ENCODE measurements around the gene KRT3.
"Not testable (repeated sequence)": the region's sequence is repeated elsewhere in the genome, so short reads cannot be mapped to it uniquely, and the experiment has no call there.

KRT3 gene

DNA sequence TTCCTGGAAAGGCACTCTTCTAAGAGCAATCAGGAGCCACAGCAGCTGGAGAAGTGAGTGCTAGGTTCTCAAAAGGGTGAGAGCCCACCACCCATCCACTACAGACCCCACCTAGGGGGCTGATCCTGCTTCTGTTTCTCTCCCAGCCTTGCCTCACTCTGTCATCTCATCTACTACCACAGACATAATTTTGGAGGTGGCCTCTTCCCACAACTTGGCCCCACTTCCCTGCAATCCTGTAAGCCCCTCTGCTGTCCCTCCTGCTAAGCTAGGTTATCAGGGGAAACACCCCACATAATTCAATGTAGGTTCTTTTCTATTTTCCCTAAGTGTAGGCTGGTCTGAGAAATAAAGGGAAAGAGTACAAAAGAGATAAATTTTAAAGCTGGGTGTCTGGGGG is 35.3 kb downstream of the KRT3 start:
- no peak for DNase-seq (ENCODE audit: low spot score)

DNA sequence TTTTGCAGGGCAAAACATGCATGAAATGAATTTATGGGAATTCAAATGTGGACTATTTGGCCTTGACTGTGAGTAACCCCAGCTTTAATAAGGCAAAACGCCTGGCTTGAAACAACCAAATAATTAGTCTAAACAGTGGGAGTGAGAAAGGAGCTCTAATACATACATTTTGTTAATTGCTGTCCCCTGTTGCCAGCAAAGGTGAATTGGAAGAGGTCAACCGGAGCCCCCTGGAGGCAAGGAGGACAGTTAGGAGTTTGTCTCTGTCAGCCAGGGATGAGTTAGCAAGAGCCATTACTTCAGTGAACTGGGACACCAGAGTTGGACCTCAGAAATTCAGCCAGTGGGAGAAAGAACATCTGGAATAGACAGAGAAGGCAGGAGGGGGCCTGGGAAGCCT is 36.2 kb downstream of the KRT3 start:
- DNase-seq (ENCODE audit: low spot score): no peak

DNA sequence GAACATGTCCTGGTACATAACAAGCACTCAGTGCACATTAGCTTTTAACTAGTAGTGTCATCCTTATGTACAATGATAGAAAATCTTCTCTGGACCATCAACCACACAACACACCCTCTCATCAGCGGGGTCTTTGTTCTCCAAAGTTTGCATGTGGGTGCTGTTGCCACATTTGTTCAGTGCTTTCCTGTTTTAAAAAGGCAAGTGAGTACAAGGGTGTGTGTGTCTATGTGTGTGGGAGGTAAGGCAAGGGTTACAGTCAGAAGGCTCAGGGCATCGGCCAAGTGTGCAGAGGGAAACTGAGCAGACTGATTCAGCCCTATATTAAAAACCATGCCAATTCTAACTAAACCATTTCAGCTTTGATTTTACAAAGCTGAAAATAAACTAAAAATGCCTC is 36.7 kb downstream of the KRT3 start:
- DNase-seq (ENCODE audit: low spot score): no peak

DNA sequence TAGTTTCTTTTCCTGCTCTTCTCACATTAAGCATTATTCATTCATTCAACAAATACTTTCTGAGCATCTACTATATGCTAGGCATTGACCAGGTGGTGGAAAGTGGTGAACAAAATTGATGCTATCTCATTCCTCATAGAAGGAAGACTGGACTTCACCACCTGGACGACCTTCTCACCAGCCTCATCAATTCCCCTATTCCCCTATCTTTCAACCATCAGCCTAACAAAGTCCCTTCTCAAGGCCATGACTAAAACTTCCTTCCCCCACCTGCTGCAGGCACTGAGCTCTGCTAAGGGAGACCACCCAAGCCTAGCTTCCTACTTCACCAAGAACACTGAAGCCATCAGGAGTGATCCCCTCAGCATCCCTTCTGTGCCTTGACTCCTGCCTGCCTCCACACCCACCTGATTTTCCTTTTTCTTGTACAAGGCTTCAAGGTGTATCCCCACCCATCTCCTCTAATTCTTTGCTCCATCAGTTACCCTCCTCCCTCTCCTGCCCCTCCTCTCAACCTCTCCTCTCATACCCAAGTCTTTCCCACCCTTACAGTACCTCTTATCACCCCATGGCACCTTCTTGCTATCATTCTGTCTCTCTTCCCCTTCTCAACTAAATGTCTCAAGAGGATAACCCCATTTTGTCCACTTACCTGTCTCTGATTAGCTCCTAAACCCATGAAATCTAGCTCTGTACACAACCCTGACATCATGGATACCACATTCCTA is 38.3 kb downstream of the KRT3 start:
- no peak for DNase-seq (ENCODE audit: low spot score)

DNA sequence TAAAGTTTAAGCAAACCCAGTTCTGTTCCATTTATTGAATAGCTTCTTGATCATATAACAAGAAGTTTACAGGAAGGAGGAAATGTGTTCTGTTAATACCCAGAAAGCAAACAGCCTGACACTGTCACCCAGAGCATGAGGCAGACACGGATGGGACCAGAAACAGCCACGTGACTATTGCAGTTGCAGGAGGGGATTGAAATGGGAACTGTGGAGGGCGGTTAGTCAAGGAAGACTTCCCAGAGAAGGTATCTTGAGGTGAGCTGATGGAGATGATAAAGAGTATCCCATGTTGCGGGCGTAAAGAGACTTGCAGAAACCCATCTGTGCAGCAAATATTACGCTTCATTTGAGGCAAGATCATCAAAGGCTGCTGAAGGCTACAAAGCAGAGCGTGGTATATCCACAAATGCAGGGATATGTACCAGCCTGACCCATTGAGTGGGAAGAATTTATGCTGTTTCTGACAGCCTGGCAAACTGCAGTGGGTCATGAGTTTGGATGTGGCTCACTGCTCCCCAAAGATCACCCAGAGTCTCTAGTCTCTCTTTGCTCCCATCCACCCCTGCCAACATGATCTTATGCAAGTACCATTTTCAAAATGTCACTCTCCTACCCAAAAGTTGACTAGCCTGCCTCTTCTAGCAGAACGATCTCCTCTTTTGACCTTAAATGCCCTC is 39.5 kb downstream of the KRT3 start:
- no peak for DNase-seq (ENCODE audit: low spot score)

DNA sequence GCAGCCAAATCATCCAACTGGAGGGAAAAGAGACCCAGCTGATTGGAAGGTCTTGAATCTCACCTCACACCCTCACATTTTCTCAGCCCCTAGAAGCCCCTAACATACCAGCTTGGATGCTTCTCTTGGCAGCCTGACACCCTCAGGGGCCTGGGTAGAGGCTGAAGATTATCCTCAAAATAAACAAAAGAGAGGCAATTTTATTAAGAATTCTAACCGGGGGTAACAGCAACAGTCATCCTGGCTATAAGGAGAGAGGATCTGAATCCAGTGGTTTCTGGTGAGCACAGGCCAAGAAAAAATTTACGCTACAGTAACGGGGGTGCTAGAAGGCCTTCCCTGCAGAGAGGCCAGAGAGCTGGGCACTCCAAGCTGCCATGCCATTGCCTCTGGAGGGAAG is 40.4 kb downstream of the KRT3 start:
- no peak for DNase-seq (ENCODE audit: low spot score)

DNA sequence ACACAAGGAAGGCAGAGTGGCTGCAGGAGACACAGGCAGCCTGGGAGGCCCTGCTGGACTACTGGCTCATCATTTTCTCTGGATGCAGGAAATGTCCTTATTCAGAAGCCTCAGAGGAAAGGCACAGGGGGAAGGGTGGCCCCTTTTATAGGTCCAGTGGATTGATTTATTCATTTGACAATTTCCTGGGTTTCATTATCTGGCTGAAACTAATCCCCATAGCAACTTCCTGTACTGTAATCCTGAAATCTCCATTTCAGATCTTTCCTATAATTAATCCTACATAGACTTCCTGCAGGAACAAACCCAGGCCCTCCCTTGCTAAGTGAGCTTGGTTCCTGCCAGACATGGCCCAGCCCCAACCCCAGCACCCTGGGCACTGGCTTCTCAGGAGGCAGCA is 41.8 kb downstream of the KRT3 start:
- DNase-seq (ENCODE audit: low spot score): no peak

DNA sequence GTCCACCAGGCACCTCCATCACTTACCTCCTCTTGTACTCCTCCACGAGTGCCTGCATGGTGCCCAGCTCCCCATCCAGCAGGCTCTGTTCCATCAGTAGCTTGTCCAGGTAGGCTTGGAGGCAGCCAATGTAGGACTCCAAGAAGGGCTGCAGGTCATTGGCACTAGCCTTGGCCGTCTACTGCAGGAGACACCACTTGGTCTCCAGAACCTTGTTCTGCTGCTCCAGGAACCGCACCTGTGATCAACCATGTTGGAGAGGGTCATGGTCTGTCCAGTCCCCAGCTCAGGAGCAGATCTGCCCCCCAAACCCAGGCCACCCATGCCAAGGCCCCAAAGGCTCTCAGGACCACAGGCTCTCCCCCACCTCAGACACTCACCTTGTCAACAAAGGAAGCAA is 42.6 kb downstream of the KRT3 start:
- DNase-seq (ENCODE audit: low spot score): no peak

DNA sequence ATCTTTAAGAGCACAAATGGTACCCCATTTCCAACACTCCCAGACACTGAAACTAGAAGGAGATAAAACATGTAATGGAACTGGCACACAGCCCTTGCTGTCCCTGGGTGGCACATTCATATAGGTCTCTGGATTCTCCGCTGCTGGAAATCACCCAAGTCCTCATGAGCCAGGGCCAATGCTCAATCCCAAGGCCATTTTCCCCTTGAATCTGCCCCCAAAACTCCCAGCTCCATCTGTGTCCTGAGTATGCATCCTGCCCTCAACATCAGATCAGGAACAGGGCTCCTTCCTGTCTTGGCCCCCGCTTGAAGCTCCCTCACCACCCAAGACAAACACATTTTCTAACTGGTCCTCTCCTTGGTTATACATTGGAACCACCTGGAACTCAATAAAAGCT is 43.4 kb downstream of the KRT3 start:
- DNase-seq (ENCODE audit: low spot score): no peak

DNA sequence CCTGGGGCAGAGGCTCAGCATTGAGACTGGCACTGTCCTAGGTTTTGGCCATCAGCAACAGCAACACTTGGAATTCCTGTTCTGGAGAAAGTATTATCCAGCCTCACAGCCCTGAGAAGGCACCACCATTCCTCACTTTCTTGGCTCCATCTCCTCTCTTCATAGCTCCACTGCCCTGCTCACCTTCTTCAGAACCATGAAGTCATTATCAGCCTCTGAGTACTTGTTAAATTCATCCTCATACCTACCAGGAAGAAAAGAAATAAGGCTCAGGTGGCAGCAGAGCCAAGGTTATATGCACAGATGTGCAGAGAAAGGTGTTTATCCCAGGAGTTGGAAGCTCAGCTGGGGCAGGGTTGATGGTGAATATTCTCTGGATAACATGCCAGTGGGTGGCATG is 44.1 kb downstream of the KRT3 start:
- DNase-seq (ENCODE audit: low spot score): no peak

DNA sequence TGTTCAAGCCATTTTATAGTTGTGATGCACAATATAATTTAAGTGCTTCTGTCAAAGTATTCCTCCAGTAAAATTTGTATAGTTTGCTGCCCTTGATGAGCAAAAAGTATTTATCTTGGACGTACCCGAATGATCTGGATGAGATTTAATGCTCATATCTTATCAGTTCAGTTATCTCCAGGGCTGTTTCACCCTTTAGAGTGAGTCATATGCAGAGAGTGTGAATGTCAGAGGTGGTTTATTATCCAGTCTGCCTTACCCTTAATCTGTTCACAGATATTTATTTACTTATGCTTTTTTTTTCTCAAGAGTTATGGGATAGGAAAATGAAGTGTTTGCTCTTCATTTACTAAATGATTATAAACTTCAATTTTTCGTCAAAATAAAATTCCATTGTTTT is 45.4 kb downstream of the KRT3 start:
- not testable (repeated sequence) for DNase-seq (ENCODE audit: low spot score)

DNA sequence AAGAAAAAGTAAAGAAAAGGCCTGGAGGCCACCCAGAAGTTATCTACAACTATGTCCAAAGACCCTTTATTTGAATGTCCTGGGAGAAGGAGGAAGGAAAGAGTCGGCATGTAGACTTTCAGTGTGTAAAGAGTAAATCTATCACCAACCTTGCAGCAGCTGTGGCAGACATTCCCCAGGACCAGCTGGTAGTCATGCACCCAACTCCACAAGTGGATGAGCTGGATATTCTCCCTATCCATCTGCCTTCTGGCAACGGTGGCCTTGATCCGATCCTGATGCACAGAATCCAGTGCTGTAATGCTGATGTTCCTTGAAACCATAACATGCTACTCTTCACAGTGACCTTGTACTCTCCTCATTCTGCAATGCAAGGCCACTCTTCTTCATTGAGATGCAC is 46.1 kb downstream of the KRT3 start:
- no peak for DNase-seq (ENCODE audit: low spot score)

DNA sequence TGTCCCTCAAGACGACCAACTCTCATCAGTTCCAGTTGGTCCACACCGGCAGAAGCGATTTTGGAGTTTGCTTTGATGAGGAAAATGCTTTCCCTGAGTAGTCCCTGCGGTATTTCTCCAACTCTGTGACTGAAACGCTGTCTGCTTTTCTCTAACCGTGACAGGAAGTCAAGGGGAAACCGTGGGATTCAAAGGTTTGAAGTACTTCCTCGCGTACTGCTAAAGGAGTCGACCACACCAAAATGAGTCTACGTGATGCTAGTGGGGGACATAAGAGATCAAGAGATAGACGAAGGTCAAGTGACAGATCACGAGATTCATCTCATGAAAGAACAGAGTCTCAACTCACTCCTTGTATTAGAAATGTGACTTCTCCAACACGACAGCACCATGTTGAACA is 47.3 kb downstream of the KRT3 start:
- DNase-seq (ENCODE audit: low spot score): no peak

DNA sequence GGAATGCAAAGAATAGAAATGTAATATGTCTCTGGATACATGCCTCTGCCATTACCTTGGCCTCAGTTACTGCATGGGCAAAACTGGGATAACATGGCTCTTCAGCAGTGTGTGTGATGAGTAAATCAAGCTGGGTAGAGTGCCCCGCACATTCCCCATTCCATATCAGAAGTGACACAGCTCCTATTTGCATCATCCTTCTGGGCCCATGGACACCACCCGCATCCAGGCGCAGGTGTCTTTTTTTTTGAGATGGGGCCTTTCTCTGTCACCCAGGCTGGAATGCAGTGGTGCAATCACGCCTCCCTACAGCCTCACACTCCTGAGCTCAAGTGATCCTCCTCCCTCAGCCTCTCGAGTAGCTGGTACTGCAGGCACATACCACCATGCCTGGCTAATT is 50.4 kb downstream of the KRT3 start:
- no peak for DNase-seq (ENCODE audit: low spot score)

DNA sequence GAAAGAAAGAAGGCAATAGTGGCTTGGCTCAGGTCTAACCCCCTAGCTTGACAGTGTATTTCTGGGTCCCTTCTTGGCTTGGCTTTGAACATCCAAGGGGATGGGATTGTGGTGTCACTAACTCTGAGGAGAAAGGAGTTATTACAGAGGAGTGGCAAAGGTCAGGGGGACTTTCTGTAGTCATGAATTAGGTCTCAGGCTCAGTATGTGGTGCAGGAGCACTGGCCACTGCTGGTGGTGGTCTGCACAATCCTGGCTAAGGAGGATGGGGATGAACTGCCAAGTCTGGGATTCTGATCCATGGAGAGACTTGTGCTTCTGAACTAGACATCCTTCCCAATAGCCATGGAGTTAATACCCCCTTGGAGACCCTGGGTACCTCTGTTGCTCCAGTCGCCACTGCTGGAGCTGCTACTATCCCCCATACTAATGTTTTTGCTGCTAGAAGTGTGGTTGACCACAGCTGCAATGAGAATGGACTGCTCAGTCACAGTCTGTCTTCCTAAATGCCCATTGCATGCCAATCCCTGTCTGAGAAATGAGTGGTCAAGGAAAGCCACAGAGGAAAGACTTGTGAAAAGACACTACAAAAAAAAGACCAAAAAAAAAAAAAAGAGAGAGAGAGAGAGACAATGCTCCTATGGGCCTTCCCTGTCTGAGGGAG is 51.3 kb downstream of the KRT3 start:
- DNase-seq (ENCODE audit: low spot score): no peak

DNA sequence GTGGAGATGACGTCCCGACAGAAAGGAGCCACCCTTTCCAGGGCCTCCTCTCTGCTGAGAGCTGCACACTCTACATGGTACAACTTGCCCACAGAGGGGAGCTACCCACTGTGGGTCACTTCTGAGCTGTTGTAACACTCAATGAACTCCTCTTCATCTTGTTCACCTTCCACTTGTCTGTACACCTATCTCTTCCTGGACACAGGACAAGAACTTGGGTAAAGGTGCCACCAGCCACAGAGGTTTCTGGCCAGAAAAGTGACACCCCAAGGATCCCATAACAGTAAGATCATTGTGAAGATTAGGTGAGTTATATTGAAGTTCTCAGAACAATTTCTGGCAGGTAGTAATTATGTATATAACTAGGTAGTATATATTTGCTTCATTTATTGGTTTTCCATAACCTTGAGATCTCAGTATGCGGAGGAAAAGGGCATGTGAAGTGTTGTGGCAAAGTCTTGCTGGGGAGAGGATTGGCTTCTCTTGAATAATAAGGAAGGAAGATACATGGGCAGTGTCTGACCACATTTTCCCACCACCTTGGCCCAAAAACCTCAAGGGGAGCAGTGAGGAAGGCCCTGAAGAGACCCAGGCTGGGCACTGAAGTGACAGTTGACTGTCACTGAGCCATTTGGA is 53.0 kb downstream of the KRT3 start:
- no peak for DNase-seq (ENCODE audit: low spot score)

DNA sequence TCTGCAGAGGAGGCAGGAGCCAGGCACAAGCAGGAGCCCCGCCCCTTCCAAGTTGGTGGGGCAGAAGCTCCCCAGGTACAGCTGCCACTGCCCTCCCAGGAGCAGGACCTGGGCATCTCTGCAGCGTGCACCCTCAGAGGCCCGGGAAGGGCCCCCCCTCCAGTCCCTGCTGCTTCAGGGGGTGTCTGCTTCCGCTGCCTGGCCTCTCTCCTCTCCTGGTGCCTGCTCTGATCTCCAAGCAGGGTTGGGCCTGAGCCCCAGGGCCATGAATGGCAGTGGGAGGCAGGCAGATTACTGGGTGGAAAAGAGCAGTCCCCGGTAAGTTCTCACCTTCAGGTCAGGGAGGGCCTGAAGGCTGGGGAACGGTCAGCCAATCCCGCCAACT is 53.7 kb downstream of the KRT3 start:
- no peak for DNase-seq (ENCODE audit: low spot score)

DNA sequence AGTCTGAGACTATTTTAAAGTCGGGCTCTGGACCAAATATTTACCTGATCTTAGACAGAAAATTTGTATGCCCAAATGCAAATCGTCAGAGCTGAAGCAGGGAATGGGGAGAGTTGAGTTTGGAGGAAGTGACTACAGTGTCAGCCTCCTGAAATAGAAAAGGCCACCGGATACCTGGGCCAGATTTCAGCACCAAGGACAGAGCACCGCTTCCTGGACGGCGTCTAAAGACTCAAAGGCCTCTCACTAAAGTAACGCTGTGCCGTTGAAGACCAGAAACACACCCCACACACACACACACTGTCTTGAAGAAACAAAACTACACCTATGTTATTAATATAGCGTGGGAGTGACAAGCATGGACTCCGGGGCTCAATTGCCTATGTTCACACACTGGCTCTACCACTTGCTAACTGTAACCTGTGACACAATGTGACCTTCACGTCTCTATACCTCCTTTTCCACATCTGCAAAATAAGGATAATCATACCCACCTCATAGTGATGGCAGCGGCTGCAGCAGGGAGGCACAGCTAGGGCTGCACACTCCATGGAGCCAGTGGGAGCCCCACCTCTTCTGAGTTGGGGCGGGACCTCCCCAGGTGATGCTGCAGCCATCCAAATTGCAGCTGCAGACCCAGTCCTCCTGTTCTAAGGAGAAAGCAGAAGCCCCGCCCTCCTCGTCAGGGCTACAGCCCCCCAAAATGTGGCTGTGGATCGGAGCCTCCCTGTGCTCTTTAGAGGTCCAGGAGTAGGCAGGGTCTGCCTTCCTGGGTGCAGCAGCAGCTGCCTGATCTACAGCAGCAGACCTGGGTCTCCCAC is 54.3 kb downstream of the KRT3 start:
- peak; percentile 29 for DNase-seq (ENCODE audit: low spot score)

DNA sequence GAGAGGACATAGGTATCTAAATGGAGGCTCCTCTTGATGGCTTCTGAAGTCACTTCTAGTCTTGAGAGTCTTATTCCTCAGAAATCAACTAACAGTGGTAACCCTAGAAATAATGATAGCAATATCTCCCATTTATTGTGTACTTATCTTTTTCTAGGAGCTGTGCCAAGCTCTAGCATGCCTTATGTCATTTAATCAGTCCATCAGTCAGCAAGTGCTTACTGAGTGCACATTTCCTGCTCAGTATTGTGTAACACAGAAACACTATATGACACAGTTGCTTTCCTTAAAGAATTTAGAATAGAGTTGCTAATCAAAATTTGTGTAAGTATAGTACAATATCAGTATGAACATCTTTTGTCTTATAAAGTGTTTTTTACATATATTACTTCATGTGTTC is 55.3 kb downstream of the KRT3 start:
- DNase-seq (ENCODE audit: low spot score): no peak

DNA sequence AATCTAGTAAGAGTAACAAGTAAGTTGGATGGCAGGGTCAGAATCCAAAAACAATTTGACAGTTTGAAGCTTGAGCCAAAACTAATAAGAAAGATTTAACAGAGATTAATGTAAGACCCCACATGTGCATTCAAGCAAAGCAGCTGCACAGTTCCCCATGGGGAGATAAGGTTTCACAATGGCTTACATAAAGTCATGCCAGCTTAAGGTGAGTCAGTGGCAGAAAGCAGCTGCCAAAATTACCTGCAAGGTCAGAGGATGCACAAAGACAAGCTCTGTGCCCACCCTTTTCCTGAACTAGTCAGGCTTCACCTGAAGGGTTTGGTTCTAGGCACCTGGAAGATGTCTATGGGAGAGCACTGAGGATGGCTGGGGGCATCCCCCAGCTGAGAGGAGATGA is 56.0 kb downstream of the KRT3 start:
- DNase-seq (ENCODE audit: low spot score): no peak
